Lower leg skin (tissue), 3 donors: ENCODE measurements around the gene LMCD1.

ENCODE experiments used
- CTCF ChIP-seq, 3 donors: fragments of 450-650 bp; IDR thresholded peaks; one replicate each; pipeline ENCODE4 v1.5.1; 2016; ENCODE audit warnings: antibody characterized with exemption in 3 of 3, mild to moderate bottlenecking in 3 of 3, moderate library complexity in 2 of 3
- POLR2A ChIP-seq, 2 donors: fragments of 450-650 bp; IDR thresholded peaks; one replicate each; pipeline ENCODE4 v1.6.1; 2016 to 2017; ENCODE audit warnings: antibody characterized with exemption in 2 of 2, mild to moderate bottlenecking in 1 of 2, moderate library complexity in 1 of 2

- TF ChIP-seq CTCF (IDR thresholded peaks at IDR 0.05) (no peak), POLR2A (IDR thresholded peaks at IDR 0.05) (no peak)
Measured at GRCh38 chr3:8555113-8555661, 53.6 kb downstream of the LMCD1 start.
